Measurements from ENCODE around the gene DCD. TPM values are rescaled to one million over a fixed set of nuclear protein-coding genes. Genes with fewer than 3 reads are reported as not detected.

DCD gene
- not detected in 2 replicates for total RNA-seq

- Mint-ChIP-seq H3K9me3 (no peaks in the 10 kb centered on the region), H3K27ac (no peak within 1 kb of the TSS), H3K27me3 (ENCODE audit: insufficient read depth) (peaks cover 9% of the 10 kb centered on the region), H3K36me3 (ENCODE audit: low read depth) (no peaks in the 10 kb centered on the region), H3K4me3 (no peak within 1 kb of the TSS), H3K4me1 (ENCODE audit: low read depth) (peaks cover 5% of the 10 kb centered on the region)
- intact Hi-C loops (cut with micrococcal nuclease), result no loop called here
- no peak for DNase-seq (ENCODE audit: low spot score)
These were observed at the start of gene DCD for GRCh38 chr12:54648265-54648664. Gene DCD, minus strand, starts transcription at chr12:54648365. Its CDS starts 62 bp downstream, at chr12:54648303.

- no peaks in the 10 kb centered on the region for H3K36me3 Mint-ChIP-seq (ENCODE audit: low read depth)
- H3K27me3 Mint-ChIP-seq (ENCODE audit: insufficient read depth), result peaks cover 16% of the 10 kb centered on the region
- H3K4me3 Mint-ChIP-seq, result no peak overlapping the region
- DNase-seq (ENCODE audit: low spot score), result no peak
- intact Hi-C loops (cut with micrococcal nuclease), result no loop called here
- no peak overlapping the region for H3K27ac Mint-ChIP-seq
- H3K4me1 Mint-ChIP-seq (ENCODE audit: low read depth), result no peaks in the 10 kb centered on the region
- no peaks in the 10 kb centered on the region for H3K9me3 Mint-ChIP-seq
These were observed 49.7 kb upstream of the DCD start for GRCh38 chr12:54697851-54698250.

GRCh38 chr12:54692353-54692752 is 44.2 kb upstream of the DCD start:
- H3K27me3 Mint-ChIP-seq (ENCODE audit: insufficient read depth), result peaks cover 25% of the 10 kb centered on the region

GRCh38 chr12:54689984-54690383 is 41.8 kb upstream of the DCD start:
- H3K4me3 Mint-ChIP-seq, result no peak overlapping the region

More at GRCh38 chr12:54692353-54692752, 44.2 kb upstream of the DCD start:
- Mint-ChIP-seq H3K4me3 (no peak overlapping the region), H3K36me3 (ENCODE audit: low read depth) (no peaks in the 10 kb centered on the region), H3K27ac (no peak overlapping the region), H3K9me3 (no peaks in the 10 kb centered on the region), H3K4me1 (ENCODE audit: low read depth) (no peaks in the 10 kb centered on the region)
- intact Hi-C loops (cut with micrococcal nuclease), result no loop called here
- DNase-seq (ENCODE audit: low spot score), result no peak

GRCh38 chr12:54689034-54689372 is 40.8 kb upstream of the DCD start:
- Mint-ChIP-seq H3K27ac (no peak overlapping the region), H3K36me3 (ENCODE audit: low read depth) (no peaks in the 10 kb centered on the region), H3K27me3 (ENCODE audit: insufficient read depth) (peaks cover 23% of the 10 kb centered on the region), H3K4me1 (ENCODE audit: low read depth) (no peaks in the 10 kb centered on the region), H3K9me3 (no peaks in the 10 kb centered on the region), H3K4me3 (no peak overlapping the region)
- intact Hi-C loops (cut with micrococcal nuclease), result no loop called here
- no peak for DNase-seq (ENCODE audit: low spot score)

More at GRCh38 chr12:54689984-54690383, 41.8 kb upstream of the DCD start:
- intact Hi-C loops (cut with micrococcal nuclease), result no loop called here
- DNase-seq (ENCODE audit: low spot score), result no peak
- H3K27ac Mint-ChIP-seq, result no peak overlapping the region
- H3K36me3 Mint-ChIP-seq (ENCODE audit: low read depth), result no peaks in the 10 kb centered on the region
- peaks cover 25% of the 10 kb centered on the region for H3K27me3 Mint-ChIP-seq (ENCODE audit: insufficient read depth)
- no peaks in the 10 kb centered on the region for H3K4me1 Mint-ChIP-seq (ENCODE audit: low read depth)
- no peaks in the 10 kb centered on the region for H3K9me3 Mint-ChIP-seq

GRCh38 chr12:54688309-54689033 is 40.3 kb upstream of the DCD start:
- no peak overlapping the region for H3K27ac Mint-ChIP-seq

GRCh38 chr12:54684636-54685630 is 36.8 kb upstream of the DCD start:
- intact Hi-C loops (cut with micrococcal nuclease), result no loop called here

More at GRCh38 chr12:54688309-54689033, 40.3 kb upstream of the DCD start:
- Mint-ChIP-seq H3K9me3 (no peaks in the 10 kb centered on the region), H3K36me3 (ENCODE audit: low read depth) (no peaks in the 10 kb centered on the region), H3K4me1 (ENCODE audit: low read depth) (no peaks in the 10 kb centered on the region), H3K27me3 (ENCODE audit: insufficient read depth) (peaks cover 22% of the 10 kb centered on the region), H3K4me3 (no peak overlapping the region)
- no peak for DNase-seq (ENCODE audit: low spot score)
- intact Hi-C loops (cut with micrococcal nuclease), result no loop called here

GRCh38 chr12:54683398-54683797 is 35.2 kb upstream of the DCD start:
- Mint-ChIP-seq H3K36me3 (ENCODE audit: low read depth) (no peaks in the 10 kb centered on the region), H3K27me3 (ENCODE audit: insufficient read depth) (peaks cover 17% of the 10 kb centered on the region), H3K4me1 (ENCODE audit: low read depth) (no peaks in the 10 kb centered on the region), H3K27ac (no peak overlapping the region), H3K4me3 (no peak overlapping the region), H3K9me3 (no peaks in the 10 kb centered on the region)
- intact Hi-C loops (cut with micrococcal nuclease), result no loop called here
- DNase-seq (ENCODE audit: low spot score), result no peak

More at GRCh38 chr12:54684636-54685630, 36.8 kb upstream of the DCD start:
- peaks cover 22% of the 10 kb centered on the region for H3K27me3 Mint-ChIP-seq (ENCODE audit: insufficient read depth)
- H3K9me3 Mint-ChIP-seq, result no peaks in the 10 kb centered on the region
- no peak overlapping the region for H3K27ac Mint-ChIP-seq
- DNase-seq (ENCODE audit: low spot score), result no peak
- no peak overlapping the region for H3K4me3 Mint-ChIP-seq
- H3K36me3 Mint-ChIP-seq (ENCODE audit: low read depth), result no peaks in the 10 kb centered on the region
- no peaks in the 10 kb centered on the region for H3K4me1 Mint-ChIP-seq (ENCODE audit: low read depth)

- Mint-ChIP-seq H3K9me3 (no peaks in the 10 kb centered on the region), H3K4me1 (ENCODE audit: low read depth) (no peaks in the 10 kb centered on the region), H3K27me3 (ENCODE audit: insufficient read depth) (peaks cover 22% of the 10 kb centered on the region), H3K36me3 (ENCODE audit: low read depth) (no peaks in the 10 kb centered on the region), H3K4me3 (no peak overlapping the region), H3K27ac (no peak overlapping the region)
- no peak for DNase-seq (ENCODE audit: low spot score)
- intact Hi-C loops (cut with micrococcal nuclease), result no loop called here
These were observed 34.5 kb upstream of the DCD start for GRCh38 chr12:54682674-54683073.

- Mint-ChIP-seq H3K36me3 (ENCODE audit: low read depth) (no peaks in the 10 kb centered on the region), H3K9me3 (no peaks in the 10 kb centered on the region), H3K4me3 (no peak overlapping the region), H3K27ac (no peak overlapping the region), H3K4me1 (ENCODE audit: low read depth) (no peaks in the 10 kb centered on the region), H3K27me3 (ENCODE audit: insufficient read depth) (peaks cover 23% of the 10 kb centered on the region)
- DNase-seq (ENCODE audit: low spot score), result no peak
- intact Hi-C loops (cut with micrococcal nuclease), result no loop called here
These were observed 32.2 kb upstream of the DCD start for GRCh38 chr12:54680374-54680773.

GRCh38 chr12:54678131-54678530 is 30.0 kb upstream of the DCD start:
- intact Hi-C loops (cut with micrococcal nuclease), result no loop called here
- H3K27me3 Mint-ChIP-seq (ENCODE audit: insufficient read depth), result peaks cover 16% of the 10 kb centered on the region
- no peaks in the 10 kb centered on the region for H3K4me1 Mint-ChIP-seq (ENCODE audit: low read depth)
- DNase-seq (ENCODE audit: low spot score), result no peak
- H3K9me3 Mint-ChIP-seq, result no peaks in the 10 kb centered on the region
- no peaks in the 10 kb centered on the region for H3K36me3 Mint-ChIP-seq (ENCODE audit: low read depth)
- H3K27ac Mint-ChIP-seq, result no peak overlapping the region
- H3K4me3 Mint-ChIP-seq, result no peak overlapping the region

- peaks cover 30% of the 10 kb centered on the region for H3K27me3 Mint-ChIP-seq (ENCODE audit: insufficient read depth)
- H3K36me3 Mint-ChIP-seq (ENCODE audit: low read depth), result no peaks in the 10 kb centered on the region
- no peaks in the 10 kb centered on the region for H3K9me3 Mint-ChIP-seq
- DNase-seq (ENCODE audit: low spot score), result no peak
- no peak overlapping the region for H3K27ac Mint-ChIP-seq
- no peak overlapping the region for H3K4me3 Mint-ChIP-seq
- intact Hi-C loops (cut with micrococcal nuclease), result no loop called here
- no peaks in the 10 kb centered on the region for H3K4me1 Mint-ChIP-seq (ENCODE audit: low read depth)
These were observed 19.8 kb upstream of the DCD start for GRCh38 chr12:54667945-54668344.

- no peak overlapping the region for H3K4me3 Mint-ChIP-seq
- peaks cover 25% of the 10 kb centered on the region for H3K27me3 Mint-ChIP-seq (ENCODE audit: insufficient read depth)
- H3K9me3 Mint-ChIP-seq, result no peaks in the 10 kb centered on the region
- H3K27ac Mint-ChIP-seq, result no peak overlapping the region
- no peaks in the 10 kb centered on the region for H3K36me3 Mint-ChIP-seq (ENCODE audit: low read depth)
- no peaks in the 10 kb centered on the region for H3K4me1 Mint-ChIP-seq (ENCODE audit: low read depth)
- intact Hi-C loops (cut with micrococcal nuclease), result no loop called here
- no peak for DNase-seq (ENCODE audit: low spot score)
These were observed 17.8 kb upstream of the DCD start for GRCh38 chr12:54666008-54666407.
